Measurements from ENCODE around the gene PDE6B. TPM values are rescaled to one million over a fixed set of nuclear protein-coding genes. Genes with fewer than 3 reads are reported as not detected.

Gene PDE6B
- total RNA-seq, 1 donor = not detected

GRCh38 chr4:700587-701264, 75.4 kb downstream of the PDE6B start:
- Histone ChIP-seq H3K27me3 (ENCODE audit: insufficient read depth, low read length) (no peaks in the 10 kb centered on the region), H3K79me2 (ENCODE audit: insufficient read depth, low read length) (peaks cover 4% of the 10 kb centered on the region), H3K4me3 (ENCODE audit: insufficient read depth, low read length) (no peak overlapping the region), H3K4me2 (ENCODE audit: insufficient read depth, low read length) (no peak overlapping the region), H2AFZ (ENCODE audit: low read length) (no peak overlapping the region), H4K20me1 (ENCODE audit: insufficient read depth, low read length) (no peaks in the 10 kb centered on the region), H3K36me3 (ENCODE audit: insufficient read depth, low read length) (no peaks in the 10 kb centered on the region), H3K27ac (ENCODE audit: low read depth, low read length) (no peak overlapping the region), H3K9me3 (ENCODE audit: low read depth, low read length) (no peaks in the 10 kb centered on the region), H3K4me1 (ENCODE audit: insufficient read depth, low read length) (peaks cover 3% of the 10 kb centered on the region)
- no peak for TF ChIP-seq CTCF (IDR thresholded peaks at IDR 0.05; ENCODE audit: extremely low read depth, low read depth, low read length)
- DNase-seq (ENCODE audit: insufficient read length, low spot score, missing footprints) = no peak

- Histone ChIP-seq H3K4me1 (ENCODE audit: insufficient read depth, low read length) (peaks cover 9% of the 10 kb centered on the region), H2AFZ (ENCODE audit: low read length) (no peak overlapping the region), H3K9me3 (ENCODE audit: low read depth, low read length) (no peaks in the 10 kb centered on the region), H3K27ac (ENCODE audit: low read depth, low read length) (no peak overlapping the region), H3K27me3 (ENCODE audit: insufficient read depth, low read length) (no peaks in the 10 kb centered on the region), H3K79me2 (ENCODE audit: insufficient read depth, low read length) (peaks cover 19% of the 10 kb centered on the region), H4K20me1 (ENCODE audit: insufficient read depth, low read length) (peaks cover 6% of the 10 kb centered on the region), H3K4me2 (ENCODE audit: insufficient read depth, low read length) (no peak overlapping the region), H3K36me3 (ENCODE audit: insufficient read depth, low read length) (no peaks in the 10 kb centered on the region), H3K4me3 (ENCODE audit: insufficient read depth, low read length) (no peak overlapping the region)
- TF ChIP-seq CTCF (IDR thresholded peaks at IDR 0.05; ENCODE audit: extremely low read depth, low read depth, low read length) = no peak
- no peak for DNase-seq (ENCODE audit: insufficient read length, low spot score, missing footprints)
Observed at GRCh38 chr4:702618-703048, 77.3 kb downstream of the PDE6B start.

GRCh38 chr4:703336-704197, 78.2 kb downstream of the PDE6B start:
- DNase-seq (ENCODE audit: insufficient read length, low spot score, missing footprints) = no peak
- peaks cover 26% of the 10 kb centered on the region for H3K79me2 ChIP-seq (ENCODE audit: insufficient read depth, low read length)
- H3K4me3 ChIP-seq (ENCODE audit: insufficient read depth, low read length) = no peak overlapping the region
- no peaks in the 10 kb centered on the region for H3K27me3 ChIP-seq (ENCODE audit: insufficient read depth, low read length)
- H3K4me2 ChIP-seq (ENCODE audit: insufficient read depth, low read length) = no peak overlapping the region
- no peak for TF ChIP-seq CTCF (IDR thresholded peaks at IDR 0.05; ENCODE audit: extremely low read depth, low read depth, low read length)
- H3K36me3 ChIP-seq (ENCODE audit: insufficient read depth, low read length) = no peaks in the 10 kb centered on the region
- H4K20me1 ChIP-seq (ENCODE audit: insufficient read depth, low read length) = peaks cover 13% of the 10 kb centered on the region
- no peak overlapping the region for H3K27ac ChIP-seq (ENCODE audit: low read depth, low read length)
- H3K4me1 ChIP-seq (ENCODE audit: insufficient read depth, low read length) = peaks cover 9% of the 10 kb centered on the region
- H2AFZ ChIP-seq (ENCODE audit: low read length) = no peak overlapping the region
- no peaks in the 10 kb centered on the region for H3K9me3 ChIP-seq (ENCODE audit: low read depth, low read length)
